Measurements from ENCODE around the gene HNRNPL. TPM values are rescaled to one million over a fixed set of nuclear protein-coding genes. Genes with fewer than 3 reads are reported as not detected.

The HNRNPL gene
- polyA plus RNA-seq, 1 experiment, result 316 TPM

DNA sequence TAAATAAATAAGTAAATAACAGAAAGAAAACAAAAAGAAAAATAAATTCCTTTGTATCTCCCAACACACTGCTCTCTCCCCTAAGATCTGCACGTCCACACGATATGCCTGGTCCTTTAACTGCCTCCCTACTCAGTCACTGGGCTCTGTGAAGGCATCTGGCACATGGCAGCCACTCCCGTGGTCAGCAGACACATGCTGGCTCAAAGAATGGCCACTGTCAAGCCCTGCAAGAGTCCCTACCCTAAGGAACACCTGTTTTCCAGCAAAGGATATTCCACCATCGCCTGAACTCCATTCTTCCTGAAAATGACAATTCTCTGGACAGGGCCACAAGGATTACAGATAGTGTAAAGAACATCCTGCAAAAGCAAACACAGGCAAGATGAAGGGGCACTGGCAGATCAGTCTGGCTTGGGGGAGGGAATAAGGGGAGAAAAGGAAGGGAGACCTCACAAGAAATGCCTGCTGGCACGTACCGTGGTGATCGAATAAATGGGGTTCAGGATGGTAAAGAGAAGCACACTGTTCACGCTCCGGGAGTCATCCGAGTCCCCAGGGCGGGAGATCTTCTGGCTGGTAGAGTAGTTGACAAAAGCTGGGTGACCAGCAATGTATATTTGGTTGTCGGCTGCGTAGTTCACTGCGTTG lies 4.3 kb downstream of the HNRNPL start:
- ChIA-PET POLR2A (interaction anchor here (0.6 kb wide), 1 partner anchor 17 kb away, joined by 3 read pairs; no protein-coding TSS in a partner anchor), CTCF (interaction anchor here (0.5 kb wide), 1 partner anchor 467 kb away, joined by 3 read pairs; no protein-coding TSS in a partner anchor)

GRCh38 chr19:38844093-38844686 lies 5.6 kb downstream of the HNRNPL start:
- ChIA-PET CTCF (interaction anchor here (0.6 to 0.7 kb wide), 3 partner anchors 195 to 442 kb away, joined by 3 to 5 read pairs (median 5); no protein-coding TSS in a partner anchor), POLR2A (interaction anchor here (1.4 kb wide), 1 partner anchor 12 kb away, joined by 7 read pairs; no protein-coding TSS in a partner anchor)
- H3K4me3 ChIP-seq (ENCODE audit: low read depth, low read length), result no peak overlapping the region
- no peak overlapping the region for H3K27ac ChIP-seq (ENCODE audit: low read depth, low read length)
- H3K9me3 ChIP-seq (ENCODE audit: control insufficient read depth, insufficient read depth, low read length), result no peaks in the 10 kb centered on the region
- no peaks in the 10 kb centered on the region for H3K27me3 ChIP-seq (ENCODE audit: control insufficient read depth, insufficient read depth, low read length)
- no peak for TF ChIP-seq CTCF (IDR thresholded peaks at IDR 0.05; ENCODE audit: low read depth, low read length)
- DNase-seq (ENCODE audit: low read depth, low spot score), result no peak

More for the DNA sequence above, 4.3 kb downstream of the HNRNPL start:
- H3K27ac ChIP-seq (ENCODE audit: low read depth, low read length), result no peak overlapping the region
- no peak for DNase-seq (ENCODE audit: low read depth, low spot score)
- H3K9me3 ChIP-seq (ENCODE audit: control insufficient read depth, insufficient read depth, low read length), result no peaks in the 10 kb centered on the region
- no peaks in the 10 kb centered on the region for H3K27me3 ChIP-seq (ENCODE audit: control insufficient read depth, insufficient read depth, low read length)
- no peak for TF ChIP-seq CTCF (IDR thresholded peaks at IDR 0.05; ENCODE audit: low read depth, low read length)
- H3K4me3 ChIP-seq (ENCODE audit: low read depth, low read length), result no peak overlapping the region

GRCh38 chr19:38843175-38843758 lies 6.5 kb downstream of the HNRNPL start:
- no peak for DNase-seq (ENCODE audit: low read depth, low spot score)
- ChIA-PET CTCF (no interaction called here), POLR2A (no interaction called here)
- H3K9me3 ChIP-seq (ENCODE audit: control insufficient read depth, insufficient read depth, low read length), result no peaks in the 10 kb centered on the region
- TF ChIP-seq CTCF (IDR thresholded peaks at IDR 0.05; ENCODE audit: low read depth, low read length), result no peak
- H3K27ac ChIP-seq (ENCODE audit: low read depth, low read length), result no peak overlapping the region
- no peaks in the 10 kb centered on the region for H3K27me3 ChIP-seq (ENCODE audit: control insufficient read depth, insufficient read depth, low read length)
- H3K4me3 ChIP-seq (ENCODE audit: low read depth, low read length), result no peak overlapping the region

DNA sequence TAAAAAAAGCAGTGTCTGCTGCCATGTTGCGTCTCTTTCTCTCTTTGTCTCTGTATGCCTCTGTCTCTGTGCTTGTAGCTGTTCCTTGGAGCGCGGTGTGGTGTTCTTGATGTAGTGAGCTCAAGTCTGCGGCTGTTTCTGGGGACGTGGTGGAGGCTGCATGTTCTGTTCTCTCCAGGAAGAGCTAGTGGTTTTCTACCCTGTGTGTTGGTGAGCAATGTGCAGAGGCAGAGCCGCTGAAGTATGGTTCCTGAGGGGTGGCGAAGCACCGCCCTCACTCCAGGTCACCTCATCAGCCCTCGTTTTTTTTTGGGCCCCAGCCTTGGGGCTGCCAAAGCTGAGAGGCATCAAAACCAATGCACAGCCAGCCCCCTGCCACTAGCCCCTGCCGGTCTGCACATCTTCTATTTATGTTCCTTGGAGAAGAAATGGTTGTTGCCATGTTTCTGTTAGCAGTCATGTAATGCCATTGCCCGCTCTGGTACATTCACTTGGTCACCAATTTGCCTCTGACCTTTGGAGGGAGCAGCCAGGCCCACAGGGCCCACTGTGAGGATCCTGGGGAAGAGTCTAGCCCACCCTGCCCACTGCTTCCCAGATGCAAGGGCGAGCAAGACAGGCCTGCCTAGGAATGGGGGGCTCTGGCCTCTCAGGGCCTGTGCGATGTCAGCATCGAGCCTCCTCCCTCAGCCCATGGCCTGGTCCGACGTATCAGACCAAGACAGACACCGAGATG lies 7.2 kb downstream of the HNRNPL start:
- TF ChIP-seq CTCF (IDR thresholded peaks at IDR 0.05; ENCODE audit: low read depth, low read length), result no peak
- Histone ChIP-seq H3K27me3 (ENCODE audit: control insufficient read depth, insufficient read depth, low read length) (no peaks in the 10 kb centered on the region), H3K9me3 (ENCODE audit: control insufficient read depth, insufficient read depth, low read length) (no peaks in the 10 kb centered on the region), H3K4me3 (ENCODE audit: low read depth, low read length) (no peak overlapping the region), H3K27ac (ENCODE audit: low read depth, low read length) (no peak overlapping the region)
- ChIA-PET CTCF (no interaction called here), POLR2A (no interaction called here)
- DNase-seq (ENCODE audit: low read depth, low spot score), result no peak

Data from AG04450 (cell line).